HG03103 (cell line): Measurements from ENCODE around the gene ANGPTL7.
"Not testable (repeated sequence)": the region's sequence is repeated elsewhere in the genome, so short reads cannot be mapped to it uniquely, and the experiment has no call there.

Source experiments
- ATAC-seq: cut with Tn5 transposase; IDR thresholded peaks from one replicate; pipeline ENCODE4 v1.9.1; 2021; ENCODE audit warnings: low read depth; ENCODE audit not compliant: unreplicated experiment

The ANGPTL7 gene

GRCh38 chr1:11188858-11189451 is at the start of gene ANGPTL7:
ANGPTL7 (plus strand) TSS chr1:11189355; CDS start chr1:11189580, 225 bp downstream.
- ATAC-seq, result no peak

DNA sequence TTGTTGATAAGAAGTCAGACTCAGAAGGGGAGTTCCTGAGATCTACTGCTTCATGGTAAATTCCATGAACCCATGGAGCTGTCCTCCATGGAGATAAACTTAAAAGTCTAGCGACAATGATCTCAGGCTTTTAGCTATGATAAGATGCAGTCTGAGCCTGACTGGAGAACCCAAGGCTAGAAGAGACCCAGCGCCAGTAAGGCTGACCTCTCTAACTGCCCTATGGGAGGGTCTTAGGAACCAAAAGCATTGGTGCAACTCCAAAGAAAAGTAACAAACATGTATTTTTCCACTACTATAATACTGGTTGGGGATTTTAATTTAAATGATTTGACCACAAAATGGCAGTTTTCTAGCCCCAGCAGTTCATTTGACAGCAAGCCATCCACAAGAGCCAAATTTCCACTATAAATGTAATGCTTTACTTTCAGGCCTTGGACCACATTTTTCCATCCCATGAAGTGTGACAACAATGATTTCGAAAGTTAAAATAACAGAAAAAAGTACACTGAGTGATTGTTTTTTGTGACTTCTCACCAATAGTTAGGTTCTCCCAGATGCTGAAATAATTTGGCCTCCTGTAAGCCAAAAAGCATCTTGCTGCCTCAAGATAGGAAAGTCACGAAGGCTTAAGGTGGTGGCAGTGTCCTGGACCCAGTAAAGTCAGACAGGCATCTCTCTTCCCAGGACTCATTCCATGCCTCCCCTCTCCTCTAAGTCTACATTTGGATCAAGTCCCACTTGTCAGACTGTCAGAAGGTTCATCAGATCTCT is 46.4 kb upstream of the ANGPTL7 start:
- no peak for ATAC-seq

DNA sequence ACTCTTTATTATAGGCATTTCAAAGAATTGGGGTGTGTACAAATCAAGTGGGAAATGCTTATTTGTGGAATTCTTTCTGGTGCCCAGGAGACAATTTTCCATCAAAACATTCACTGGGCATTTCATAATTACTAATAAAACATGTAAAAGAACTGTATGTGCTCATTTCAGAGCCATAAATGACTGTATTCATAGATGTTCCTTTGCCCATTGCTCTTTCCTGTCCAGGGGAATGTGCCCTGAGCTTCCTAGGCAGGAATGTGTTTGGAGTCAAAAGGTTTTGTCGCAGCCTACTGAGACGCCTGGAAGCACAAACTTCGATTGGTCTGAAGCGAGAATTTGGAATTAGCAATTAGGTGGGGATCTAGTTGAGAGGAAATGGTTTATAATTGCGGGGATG is 45.8 kb upstream of the ANGPTL7 start:
- ATAC-seq, result no peak

DNA sequence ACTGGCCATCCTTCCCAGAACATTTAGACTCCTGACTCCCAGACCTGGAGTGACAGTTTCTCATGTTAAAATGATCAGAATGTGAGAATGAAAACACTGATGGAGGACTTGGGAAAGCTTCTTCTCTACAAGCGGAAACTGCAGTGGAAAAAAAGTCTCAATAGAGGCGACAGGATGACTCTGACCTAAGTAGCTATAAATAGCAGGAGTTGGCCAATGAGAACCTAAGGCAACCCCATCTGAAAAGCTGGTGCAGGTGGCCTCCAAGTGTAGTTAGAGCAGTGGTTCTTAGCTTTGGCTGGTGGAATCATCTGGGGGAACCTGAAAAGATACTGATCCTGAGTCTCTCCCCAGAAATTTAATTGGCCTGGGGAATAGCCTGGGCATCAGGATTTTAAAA is 45.2 kb upstream of the ANGPTL7 start:
- ATAC-seq, result no peak

- ATAC-seq, result no peak
These were observed 44.4 kb upstream of the ANGPTL7 start for GRCh38 chr1:11144570-11145256.

- ATAC-seq, result no peak
These were observed 43.4 kb upstream of the ANGPTL7 start for GRCh38 chr1:11145741-11146140.

DNA sequence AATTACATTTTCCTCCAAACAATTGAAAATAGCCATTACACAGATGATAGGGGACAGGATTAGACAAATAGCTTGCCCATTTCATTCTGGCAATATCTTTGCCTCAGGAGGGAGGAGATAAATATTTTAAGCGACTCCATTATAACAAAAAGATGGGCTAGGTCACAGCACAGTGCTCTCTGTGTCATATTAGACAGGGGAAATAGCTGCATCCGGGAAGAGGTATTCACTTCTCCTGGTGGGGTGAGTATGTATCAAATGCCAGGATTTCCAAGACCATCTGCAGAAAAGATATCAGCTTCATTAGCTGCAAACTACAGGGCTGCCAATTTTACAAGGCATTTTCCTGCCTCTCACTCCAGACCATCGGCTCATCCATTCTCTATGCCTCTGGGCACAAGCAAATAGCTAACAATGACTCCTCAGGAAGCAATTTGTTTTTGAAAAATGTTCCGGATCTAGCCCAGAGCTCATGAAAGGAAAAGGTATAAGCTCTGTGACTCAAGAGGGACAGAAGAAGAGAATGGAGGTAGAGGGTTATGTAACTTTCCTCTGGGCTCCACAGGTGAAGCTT is 41.9 kb upstream of the ANGPTL7 start:
- no peak for ATAC-seq

DNA sequence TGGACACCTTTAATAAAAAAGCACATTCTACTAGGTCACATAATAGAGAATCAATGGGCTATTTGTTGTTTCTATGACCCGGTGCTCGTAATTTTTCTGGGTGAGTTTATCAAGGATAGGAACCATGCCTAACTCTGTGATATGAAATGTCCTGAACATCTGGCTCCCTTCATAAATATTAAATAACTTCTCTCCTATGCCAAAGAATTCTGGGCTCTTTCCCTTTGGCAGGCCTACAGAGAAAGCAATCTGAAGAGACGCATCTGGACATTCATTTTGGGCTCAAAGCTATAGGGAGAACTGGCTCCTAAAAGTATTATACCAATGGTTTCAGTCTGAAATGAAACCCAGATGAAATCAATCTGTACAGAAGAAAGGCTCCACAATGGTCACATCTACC is 38.8 kb upstream of the ANGPTL7 start:
- no peak for ATAC-seq

DNA sequence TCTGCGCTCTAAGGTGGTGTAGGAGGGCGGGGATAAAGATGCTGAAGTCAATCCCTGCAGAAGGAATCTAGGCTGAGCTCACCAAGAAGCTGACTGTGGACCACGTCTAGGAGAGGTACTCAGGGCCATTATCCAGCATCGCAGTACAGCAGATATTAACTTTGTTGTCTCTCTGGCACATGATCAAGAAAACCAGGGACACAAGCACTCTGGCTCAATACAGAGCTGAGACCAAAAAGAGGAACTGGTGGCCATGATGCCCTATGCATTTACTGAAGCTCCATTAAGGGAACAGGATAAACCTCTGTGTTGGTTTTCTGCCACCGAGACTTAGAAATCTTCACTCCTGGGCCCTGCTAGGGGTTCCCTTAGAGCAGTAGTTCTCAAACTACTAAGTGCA is 38.0 kb upstream of the ANGPTL7 start:
- ATAC-seq, result no peak

DNA sequence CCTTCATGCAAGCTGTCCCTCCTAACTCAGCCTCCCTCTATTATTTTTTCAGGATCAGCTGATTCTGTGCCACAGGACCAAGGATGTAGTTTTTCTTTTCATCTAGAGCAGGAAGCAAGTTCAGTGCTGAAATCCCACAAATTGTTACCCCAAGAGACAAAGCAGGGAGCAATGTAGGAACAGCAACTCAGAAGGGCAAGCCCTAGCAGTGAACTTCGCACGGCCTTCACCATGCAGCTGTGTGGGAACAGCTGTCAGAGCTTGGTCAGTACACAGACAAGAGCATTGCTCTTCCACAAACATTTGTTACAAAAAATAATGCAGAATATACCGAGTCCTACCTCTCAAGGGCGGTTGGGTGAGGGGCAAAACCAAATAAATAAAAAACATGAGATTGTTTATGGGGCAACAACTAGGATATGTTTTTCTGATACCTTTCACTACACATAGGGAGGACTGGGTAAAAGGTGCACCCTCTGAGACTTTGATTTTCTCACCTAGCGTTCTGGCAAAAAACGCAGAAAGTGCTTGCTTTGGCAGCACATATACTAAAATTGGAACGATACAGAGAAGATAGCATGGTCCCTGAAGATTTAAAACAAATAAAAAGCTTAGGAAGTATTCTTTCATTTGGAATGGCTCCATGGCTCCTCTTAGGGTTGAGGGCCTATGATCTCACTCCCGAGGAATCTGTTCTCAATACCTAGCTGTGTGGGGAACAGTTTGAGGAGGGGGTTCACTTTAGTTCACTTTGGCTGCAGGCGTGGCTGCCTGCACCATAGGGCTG is 37.1 kb upstream of the ANGPTL7 start:
- ATAC-seq, result no peak

DNA sequence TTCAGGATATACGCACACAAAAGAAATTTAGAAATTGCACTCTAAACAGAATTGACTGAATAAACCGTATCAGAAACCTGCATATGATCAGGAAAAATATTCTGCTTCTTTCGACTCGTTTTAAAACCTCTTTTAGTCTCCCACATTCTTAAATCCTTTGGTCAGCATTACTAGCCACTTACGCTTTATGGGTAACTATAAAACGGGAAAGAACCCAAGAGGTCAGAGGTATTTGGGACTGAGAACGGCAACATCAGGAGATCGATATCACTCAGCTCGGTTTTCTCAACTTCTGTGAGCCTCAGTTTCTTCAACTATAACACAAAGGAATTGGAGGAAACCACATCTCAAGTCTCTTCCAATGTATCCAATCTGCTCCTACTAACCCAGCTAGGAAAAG is 36.4 kb upstream of the ANGPTL7 start:
- ATAC-seq, result no peak

DNA sequence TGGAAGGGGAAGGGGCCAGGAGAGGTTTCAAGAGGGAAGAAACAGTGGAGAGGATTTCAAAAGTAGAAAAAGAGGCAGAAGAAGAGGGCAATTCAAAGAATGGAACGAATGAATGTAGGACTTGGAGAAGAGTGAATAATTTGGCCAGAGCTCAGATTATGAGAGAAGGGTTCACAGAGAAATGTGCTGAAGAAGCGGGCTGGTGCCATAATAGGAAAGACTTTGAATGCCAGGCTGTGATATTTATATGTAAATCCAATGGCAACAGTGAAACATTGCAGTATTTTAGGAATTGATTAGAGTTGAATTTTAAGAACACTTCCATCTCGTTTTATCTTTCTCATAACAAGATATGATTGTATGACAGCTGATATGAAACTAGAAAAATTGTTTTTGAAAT is 36.0 kb upstream of the ANGPTL7 start:
- ATAC-seq, result no peak

- no peak for ATAC-seq
These were observed 32.7 kb upstream of the ANGPTL7 start for GRCh38 chr1:11156441-11156840.

GRCh38 chr1:11156963-11157362 is 32.2 kb upstream of the ANGPTL7 start:
- ATAC-seq, result no peak

DNA sequence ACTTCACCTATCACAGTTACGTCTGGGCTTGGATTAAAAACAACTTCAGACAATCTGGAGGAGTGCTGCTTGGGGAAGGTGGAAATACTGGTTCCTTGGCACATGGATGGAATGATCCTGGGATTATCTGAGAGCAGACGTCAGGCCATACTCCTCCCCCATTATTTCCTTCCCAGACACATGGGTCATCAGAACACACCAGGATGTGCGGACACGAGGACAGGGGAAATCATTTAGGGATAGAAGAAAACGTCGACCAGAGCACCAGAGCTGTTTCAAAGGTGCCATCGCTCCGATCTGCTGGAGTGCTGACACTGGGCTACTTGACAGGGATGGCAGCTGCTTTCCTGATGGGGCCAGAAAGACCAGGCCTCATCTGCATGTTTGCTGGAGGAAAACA is 31.8 kb upstream of the ANGPTL7 start:
- no peak for ATAC-seq

GRCh38 chr1:11157867-11158266 is 31.3 kb upstream of the ANGPTL7 start:
- no peak for ATAC-seq

DNA sequence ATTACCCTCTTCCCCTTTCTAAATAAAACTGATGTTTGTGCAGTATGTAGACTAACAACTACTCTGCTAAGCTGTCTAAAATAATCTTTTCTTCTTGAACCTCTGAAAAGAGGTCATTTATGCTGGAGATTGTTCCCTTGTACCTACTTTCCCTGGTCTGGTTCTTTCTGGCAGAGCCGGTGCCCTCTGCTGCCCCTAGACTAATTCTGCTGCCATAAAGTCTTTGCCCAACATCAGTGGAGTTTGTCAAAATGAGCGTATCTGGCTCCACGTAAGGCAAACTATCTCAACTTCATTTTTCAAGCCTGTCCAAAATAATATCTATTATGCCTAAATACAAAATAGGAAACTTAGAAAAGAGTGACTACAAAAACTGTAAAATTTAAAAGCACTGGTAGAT is 30.9 kb upstream of the ANGPTL7 start:
- no peak for ATAC-seq

- ATAC-seq, result no peak
These were observed 30.3 kb upstream of the ANGPTL7 start for GRCh38 chr1:11158720-11159321.

DNA sequence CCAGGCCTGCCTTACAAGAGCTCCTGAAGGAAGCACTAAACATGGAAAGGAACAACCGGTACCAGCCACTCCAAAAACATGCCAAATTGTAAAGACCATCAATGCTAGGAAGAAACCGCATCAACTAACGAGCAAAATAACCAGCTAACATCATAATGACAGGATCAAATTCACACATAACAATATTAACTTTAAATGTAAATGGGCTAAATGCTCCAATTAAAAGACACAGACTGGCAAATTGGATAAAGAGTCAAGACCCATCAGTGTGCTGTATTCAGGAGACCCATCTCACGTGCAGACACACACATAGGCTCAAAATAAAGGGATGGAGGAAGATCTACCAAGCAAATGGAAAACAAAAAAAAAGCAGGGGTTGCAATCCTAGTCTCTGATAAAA is 26.4 kb upstream of the ANGPTL7 start:
- ATAC-seq, result not testable (repeated sequence)

DNA sequence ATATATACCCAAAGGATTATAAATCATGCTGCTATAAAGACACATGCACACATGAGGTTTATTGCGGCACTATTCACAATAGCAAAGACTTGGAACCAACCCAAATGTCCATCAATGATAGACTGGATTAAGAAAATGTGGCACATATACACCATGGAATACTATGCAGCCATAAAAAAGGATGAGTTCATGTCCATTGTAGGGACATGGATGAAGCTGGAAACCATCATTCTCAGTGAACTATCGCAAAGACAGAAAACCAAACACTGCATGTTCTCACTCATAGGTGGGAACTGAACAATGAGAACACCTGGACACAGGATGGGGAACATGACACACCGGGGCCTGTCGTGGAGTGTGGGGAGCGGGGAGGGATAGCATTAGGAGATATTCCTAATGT is 22.4 kb upstream of the ANGPTL7 start:
- not testable (repeated sequence) for ATAC-seq
